Central memory CD8-positive, alpha-beta T cell (primary cell): ENCODE results near the gene ZNF385A.

ENCODE experiments used
- ATAC-seq: fragments of 150-1000 bp; cut with Tn5 transposase; replicated peaks from 2 replicates; pipeline ENCODE4 v1.10.0; 2022; ENCODE audit warnings: mild to moderate bottlenecking, moderate FRiP score, moderate number of reproducible peaks; ENCODE audit not compliant: poor library complexity, severe bottlenecking; ENCODE audit errors: extremely low read depth
- DNase-seq, 2 donors: peaks; one replicate each; pipeline ENCODE4 v3.0.0; 2021; ENCODE audit warnings: low spot score in 2 of 2
- H3K27ac Mint-ChIP-seq: one replicate; pipeline ENCODE4 v1.8.0; 2022; ENCODE audit warnings: low read depth, mild to moderate bottlenecking, moderate library complexity, mixed read lengths
- H3K27me3 Mint-ChIP-seq: one replicate; pipeline ENCODE4 v1.8.0; 2022; ENCODE audit warnings: mixed read lengths
- H3K36me3 Mint-ChIP-seq: one replicate; pipeline ENCODE4 v1.8.0; 2022; ENCODE audit warnings: mild to moderate bottlenecking, moderate library complexity, mixed read lengths; ENCODE audit not compliant: insufficient read depth
- H3K4me1 Mint-ChIP-seq: one replicate; pipeline ENCODE4 v1.8.0; 2022; ENCODE audit warnings: mixed read lengths
- H3K4me3 Mint-ChIP-seq: one replicate; pipeline ENCODE4 v1.8.0; 2022; ENCODE audit warnings: mild to moderate bottlenecking, moderate library complexity, mixed read lengths
- H3K9me3 Mint-ChIP-seq: one replicate; pipeline ENCODE4 v1.8.0; 2022; ENCODE audit warnings: mixed read lengths

ZNF385A gene

DNA sequence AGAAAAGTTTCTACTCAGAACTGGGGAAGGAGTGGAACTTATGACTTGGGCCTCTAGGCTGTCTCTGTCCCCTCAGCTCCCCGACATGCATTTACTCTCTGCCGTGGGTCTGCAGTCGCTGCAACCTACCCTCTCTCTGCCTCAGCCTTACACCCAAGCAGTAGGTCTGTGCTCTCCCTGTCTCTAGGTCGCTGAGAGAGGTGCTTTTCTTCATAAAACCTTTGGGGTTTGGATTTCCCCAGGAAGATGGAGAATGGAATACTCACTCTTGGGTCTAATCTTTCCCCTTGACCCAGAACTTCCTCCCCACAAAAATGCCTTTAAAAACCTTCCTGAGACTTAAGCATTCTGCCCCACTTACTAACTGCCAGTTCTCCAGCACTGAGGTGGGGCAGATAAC, 33.2 kb downstream of the ZNF385A start:
- Mint-ChIP-seq H3K27ac (no peak overlapping the region), H3K4me3 (no peak overlapping the region)
- ATAC-seq = no peak

DNA sequence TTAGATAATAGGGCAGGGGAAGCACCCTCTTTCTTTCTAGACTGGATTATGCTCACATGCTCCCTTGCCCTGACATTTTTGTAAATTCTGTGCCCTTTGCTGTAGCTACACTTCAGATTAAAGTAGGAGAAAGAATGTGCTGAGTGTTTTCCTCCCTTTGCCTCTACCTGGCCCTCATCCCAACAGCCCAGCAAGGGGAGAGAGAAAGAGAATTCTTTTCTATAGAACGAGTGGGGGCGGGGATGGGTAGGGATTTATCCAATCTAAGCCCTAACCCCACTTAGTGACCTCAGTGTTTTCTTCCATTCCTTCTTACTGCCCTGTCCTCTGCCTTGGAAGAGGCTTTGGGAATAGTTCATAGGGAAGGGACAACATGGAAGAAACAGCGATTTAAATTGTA, 33.8 kb downstream of the ZNF385A start:
- H3K4me3 Mint-ChIP-seq = no peak overlapping the region
- peaks cover 46% of the 10 kb centered on the region for H3K36me3 Mint-ChIP-seq
- no peak overlapping the region for H3K27ac Mint-ChIP-seq
- no peaks in the 10 kb centered on the region for H3K9me3 Mint-ChIP-seq
- no peaks in the 10 kb centered on the region for H3K27me3 Mint-ChIP-seq
- DNase-seq = no peak
- ATAC-seq = no peak
- peaks cover 5% of the 10 kb centered on the region for H3K4me1 Mint-ChIP-seq

More for the DNA sequence above, 33.2 kb downstream of the ZNF385A start:
- Mint-ChIP-seq H3K27me3 (no peaks in the 10 kb centered on the region), H3K4me1 (peaks cover 5% of the 10 kb centered on the region), H3K9me3 (no peaks in the 10 kb centered on the region), H3K36me3 (peaks cover 42% of the 10 kb centered on the region)
- no peak for DNase-seq

DNA sequence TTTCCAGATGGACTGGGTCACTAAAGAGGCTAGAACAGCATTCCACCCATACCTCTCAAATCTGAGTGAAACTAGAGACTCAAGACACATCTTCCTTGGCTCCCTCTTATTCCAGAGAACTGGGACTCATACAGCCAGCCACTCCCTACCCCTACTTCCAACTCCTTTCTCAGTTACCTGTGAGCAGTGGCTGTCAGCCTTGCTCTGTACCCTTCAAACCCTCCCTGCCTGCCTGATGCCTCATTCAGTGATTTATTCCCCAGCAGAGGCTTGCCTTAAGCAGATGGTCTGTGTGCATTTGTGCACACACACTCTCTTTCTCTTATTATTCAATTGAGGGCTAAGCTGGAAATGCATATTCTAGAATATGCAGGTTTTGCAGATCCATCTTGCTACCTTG, 34.9 kb downstream of the ZNF385A start:
- Mint-ChIP-seq H3K27ac (no peak overlapping the region), H3K4me1 (peaks cover 9% of the 10 kb centered on the region), H3K4me3 (no peak overlapping the region), H3K36me3 (peaks cover 52% of the 10 kb centered on the region), H3K27me3 (no peaks in the 10 kb centered on the region), H3K9me3 (no peaks in the 10 kb centered on the region)
- DNase-seq (no peak), ATAC-seq (no peak)

DNA sequence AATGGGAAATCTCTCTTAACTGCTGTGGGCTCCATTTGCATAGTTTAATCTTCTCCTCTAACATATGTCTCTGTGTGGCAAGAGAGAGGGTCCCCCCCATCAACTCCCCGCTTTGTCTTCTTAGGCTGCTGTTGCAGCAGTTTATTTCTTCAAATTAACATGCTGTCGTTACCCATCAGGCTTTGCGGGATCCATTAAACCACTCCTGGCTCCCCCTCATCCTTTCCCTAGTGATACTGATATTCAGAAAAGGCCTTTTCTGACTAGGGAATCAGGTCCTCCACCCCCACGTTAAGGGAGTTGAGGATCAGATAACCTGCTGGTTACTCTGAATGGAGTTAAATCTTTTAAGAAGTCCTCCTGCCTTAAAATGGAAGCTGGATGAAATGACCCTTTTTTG, 35.5 kb downstream of the ZNF385A start:
- H3K27me3 Mint-ChIP-seq = no peaks in the 10 kb centered on the region
- ATAC-seq (no peak), DNase-seq (no peak)
- H3K9me3 Mint-ChIP-seq = no peaks in the 10 kb centered on the region
- H3K4me3 Mint-ChIP-seq = no peak overlapping the region
- no peak overlapping the region for H3K27ac Mint-ChIP-seq
- peaks cover 56% of the 10 kb centered on the region for H3K36me3 Mint-ChIP-seq
- H3K4me1 Mint-ChIP-seq = peaks cover 9% of the 10 kb centered on the region

DNA sequence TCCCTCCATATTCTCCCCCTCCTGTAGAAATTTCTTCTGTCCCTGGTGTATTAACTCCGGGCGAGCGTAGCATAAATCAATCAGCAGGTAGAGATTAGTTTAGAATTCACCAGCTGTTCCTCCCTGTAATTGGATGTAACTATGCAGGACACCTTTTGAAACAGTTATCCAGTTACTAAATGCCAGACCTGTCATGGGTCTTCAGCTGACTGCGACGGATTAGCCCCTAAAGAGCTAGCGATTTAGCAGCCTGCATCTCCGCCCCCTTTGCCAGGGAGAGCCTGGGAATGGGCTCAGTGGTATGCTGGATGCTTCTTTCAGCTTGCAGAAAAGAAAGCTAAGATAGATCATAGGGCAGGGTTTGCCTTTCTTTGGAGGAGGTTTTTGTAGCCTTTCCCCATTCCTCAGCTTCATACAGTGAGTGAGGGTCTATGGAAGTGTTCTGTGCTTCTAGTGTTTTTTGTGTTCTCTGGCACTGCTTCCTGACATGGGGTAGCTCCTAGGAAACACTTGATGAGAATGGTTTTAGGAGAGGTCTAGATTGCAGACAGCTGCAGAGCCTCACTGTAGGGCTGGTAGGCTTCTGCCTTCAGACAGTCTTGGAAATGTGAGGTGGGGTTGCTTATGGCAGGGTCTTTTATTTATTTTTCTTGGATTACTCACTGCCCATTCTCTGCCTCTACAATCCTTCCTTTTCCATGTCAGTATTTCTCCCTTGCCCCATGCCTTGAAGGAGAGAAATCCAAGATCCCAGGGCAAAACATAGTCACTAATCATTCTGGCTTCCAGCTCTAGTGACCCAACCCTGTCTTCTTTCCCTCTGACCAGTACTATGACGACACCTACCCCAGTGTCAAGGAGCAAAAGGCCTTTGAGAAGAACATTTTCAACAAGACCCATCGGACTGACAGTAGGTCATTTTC, 42.9 kb downstream of the ZNF385A start:
- H3K4me1 Mint-ChIP-seq = peaks cover 26% of the 10 kb centered on the region
- no peaks in the 10 kb centered on the region for H3K27me3 Mint-ChIP-seq
- H3K4me3 Mint-ChIP-seq = no peak overlapping the region
- ATAC-seq (no peak), DNase-seq (no peak)
- no peak overlapping the region for H3K27ac Mint-ChIP-seq
- H3K36me3 Mint-ChIP-seq = peaks cover 39% of the 10 kb centered on the region
- no peaks in the 10 kb centered on the region for H3K9me3 Mint-ChIP-seq

DNA sequence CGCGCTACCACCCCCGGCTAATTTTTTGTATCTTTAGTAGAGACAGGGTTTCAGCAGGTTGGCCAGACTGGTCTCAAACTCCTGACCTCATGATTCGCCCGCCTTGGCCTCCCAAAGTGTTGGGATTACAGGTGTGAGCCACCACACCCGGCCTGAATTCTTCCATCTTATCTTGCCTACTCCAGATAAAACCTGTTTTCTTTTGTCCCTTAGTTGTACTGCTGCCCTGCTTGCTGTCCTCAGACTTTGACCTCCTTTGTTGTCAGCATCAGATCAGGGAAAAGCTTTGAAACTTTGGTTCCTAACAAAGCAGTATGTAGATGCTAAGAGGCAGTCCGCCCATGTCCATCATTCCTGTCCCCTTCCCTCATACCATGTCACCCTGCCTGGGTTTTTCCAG, 43.7 kb downstream of the ZNF385A start:
- Mint-ChIP-seq H3K27me3 (no peaks in the 10 kb centered on the region), H3K4me3 (no peak overlapping the region)
- ATAC-seq = no peak

DNA sequence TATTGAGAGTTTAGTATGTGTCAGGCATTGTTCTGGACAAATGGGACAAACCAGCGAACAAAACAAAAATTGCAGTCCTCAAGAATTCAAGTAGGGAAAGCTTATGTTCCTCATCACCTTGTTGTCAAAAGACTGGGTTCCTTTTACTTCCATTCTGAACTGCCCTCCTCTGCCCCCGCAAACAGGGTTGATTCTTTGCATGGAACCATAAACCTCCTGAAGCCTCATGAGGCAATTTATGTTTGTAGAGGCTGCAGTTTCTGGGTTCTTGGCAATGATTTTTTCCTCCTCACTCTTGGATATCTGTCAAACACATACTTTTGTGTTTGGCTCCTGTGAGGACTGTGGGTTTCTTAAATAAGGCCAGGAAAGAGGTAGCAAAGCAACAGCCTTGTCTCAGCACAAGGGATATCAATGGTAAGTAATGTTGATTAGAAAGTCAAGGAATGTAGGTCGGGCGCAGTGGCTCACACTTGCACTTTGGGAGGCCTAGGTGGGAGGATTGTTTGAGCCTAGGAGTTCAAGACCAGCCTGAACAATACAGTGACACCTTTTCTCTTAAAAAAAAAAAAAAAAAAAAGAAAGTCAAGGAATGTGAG, 45.7 kb downstream of the ZNF385A start:
- no peak overlapping the region for H3K4me3 Mint-ChIP-seq
- H3K27me3 Mint-ChIP-seq = no peaks in the 10 kb centered on the region
- H3K4me1 Mint-ChIP-seq = peaks cover 31% of the 10 kb centered on the region
- DNase-seq (no peak), ATAC-seq (no peak)
- no peaks in the 10 kb centered on the region for H3K9me3 Mint-ChIP-seq
- peaks cover 20% of the 10 kb centered on the region for H3K36me3 Mint-ChIP-seq
- H3K27ac Mint-ChIP-seq = no peak overlapping the region

More for the DNA sequence above, 43.7 kb downstream of the ZNF385A start:
- peaks cover 33% of the 10 kb centered on the region for H3K4me1 Mint-ChIP-seq
- no peak for DNase-seq
- H3K9me3 Mint-ChIP-seq = no peaks in the 10 kb centered on the region
- no peak overlapping the region for H3K27ac Mint-ChIP-seq
- peaks cover 32% of the 10 kb centered on the region for H3K36me3 Mint-ChIP-seq

DNA sequence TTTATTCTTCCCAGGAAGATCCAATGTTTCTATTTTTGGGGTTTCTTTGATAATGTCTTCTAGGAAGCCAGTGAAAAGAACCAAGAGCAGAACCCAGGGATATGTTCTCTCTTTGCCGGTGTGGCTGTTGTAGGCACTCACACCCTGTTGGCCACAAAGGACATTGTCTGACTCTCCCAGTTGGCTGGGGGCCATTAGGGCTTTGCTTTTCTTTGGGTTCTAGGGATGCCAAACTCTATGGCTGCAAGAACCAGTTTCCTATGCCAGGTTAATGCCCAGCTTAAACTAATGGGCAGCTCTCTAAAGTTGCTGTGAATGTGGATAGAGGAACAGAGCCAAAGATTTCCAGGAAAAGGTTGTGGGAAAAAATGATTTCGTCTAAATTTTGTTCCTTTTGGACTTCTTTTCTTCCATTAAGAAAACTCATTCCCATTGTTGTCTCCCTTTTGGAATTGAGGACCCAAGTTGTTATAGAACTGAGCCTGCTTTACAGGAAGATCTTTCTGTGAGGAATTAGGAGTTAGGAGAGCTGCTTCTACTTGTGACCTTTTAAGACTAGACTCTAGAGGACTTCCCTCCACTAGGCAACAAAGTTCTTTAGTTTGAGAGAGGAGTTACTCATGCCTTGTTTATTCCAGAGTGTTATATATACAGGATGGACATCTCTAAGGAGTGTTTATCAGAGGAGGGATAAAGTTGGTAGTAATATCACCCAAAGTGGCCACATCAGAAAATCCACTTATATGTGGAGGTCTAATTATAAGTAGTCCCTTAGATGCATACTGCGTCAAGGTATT, 46.5 kb downstream of the ZNF385A start:
- H3K36me3 Mint-ChIP-seq = peaks cover 13% of the 10 kb centered on the region
- no peak overlapping the region for H3K4me3 Mint-ChIP-seq
- peaks cover 31% of the 10 kb centered on the region for H3K4me1 Mint-ChIP-seq

DNA sequence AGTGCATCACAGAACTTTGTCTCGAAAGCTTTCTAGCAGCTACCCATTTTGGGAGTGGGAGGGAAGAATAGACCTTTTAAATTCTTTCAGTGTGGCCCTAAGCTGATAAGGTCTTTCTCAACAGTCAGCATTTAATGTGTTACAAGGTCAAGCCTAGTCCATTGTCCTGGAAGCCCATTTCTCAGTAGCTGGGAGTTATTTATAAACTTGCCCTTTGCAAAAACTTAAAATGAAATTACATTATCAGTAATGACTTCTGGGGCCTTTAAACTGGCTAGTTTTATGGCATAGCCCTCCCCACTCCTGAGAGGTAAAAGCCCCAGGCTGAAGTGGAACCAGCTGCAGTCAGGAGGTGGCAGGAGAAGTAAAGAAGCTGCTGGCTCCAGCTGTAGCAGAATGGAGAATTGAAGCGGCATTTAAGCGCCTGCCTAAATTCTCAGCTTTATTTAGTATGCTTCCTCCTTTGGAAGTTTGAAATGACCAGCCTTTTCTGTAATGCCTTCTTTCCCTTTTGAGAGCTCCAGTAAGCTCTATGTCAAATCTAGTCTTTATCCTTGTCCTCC, 47.2 kb downstream of the ZNF385A start:
- no peaks in the 10 kb centered on the region for H3K27me3 Mint-ChIP-seq
- H3K27ac Mint-ChIP-seq = no peak overlapping the region
- ATAC-seq (no peak), DNase-seq (no peak)
- H3K9me3 Mint-ChIP-seq = no peaks in the 10 kb centered on the region
- H3K36me3 Mint-ChIP-seq = peaks cover 6% of the 10 kb centered on the region
- H3K4me1 Mint-ChIP-seq = peaks cover 31% of the 10 kb centered on the region
- H3K4me3 Mint-ChIP-seq = no peak overlapping the region

More for the DNA sequence above, 46.5 kb downstream of the ZNF385A start:
- DNase-seq = no peak
- no peaks in the 10 kb centered on the region for H3K27me3 Mint-ChIP-seq
- no peaks in the 10 kb centered on the region for H3K9me3 Mint-ChIP-seq
- no peak overlapping the region for H3K27ac Mint-ChIP-seq
- ATAC-seq = no peak

DNA sequence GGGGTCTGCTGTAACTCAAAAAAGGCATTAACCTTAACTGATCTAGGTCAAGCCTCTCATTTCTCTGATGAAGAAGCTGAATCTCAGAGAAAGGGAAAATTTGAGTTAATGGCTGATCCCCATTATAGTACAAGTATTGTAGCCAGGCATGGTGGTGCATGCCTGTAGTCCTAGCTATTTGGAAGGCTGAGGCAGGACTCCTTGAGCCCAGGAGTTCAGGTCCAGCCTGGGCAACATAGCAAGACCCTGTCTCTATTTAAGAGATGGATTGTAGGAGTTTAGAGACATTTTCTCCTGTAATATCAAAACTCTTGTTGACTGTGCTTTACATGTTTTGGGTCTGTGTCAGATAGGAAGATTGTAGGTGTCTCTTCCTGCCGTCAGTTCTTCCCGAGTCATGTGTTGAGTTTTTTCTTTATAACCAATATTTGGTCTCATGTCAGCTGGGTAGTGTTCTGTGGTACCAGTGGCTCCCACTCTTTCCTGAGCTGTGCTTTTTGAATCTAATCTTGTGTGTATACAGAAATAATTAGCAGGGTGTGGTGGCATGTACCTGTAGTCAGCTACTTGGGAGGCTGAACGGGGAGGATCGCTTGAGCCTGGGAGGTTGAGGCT, 51.0 kb downstream of the ZNF385A start:
- ATAC-seq = no peak
- no peaks in the 10 kb centered on the region for H3K9me3 Mint-ChIP-seq
- H3K27ac Mint-ChIP-seq = no peak overlapping the region
- DNase-seq = no peak
- peaks cover 2% of the 10 kb centered on the region for H3K36me3 Mint-ChIP-seq
- no peak overlapping the region for H3K4me3 Mint-ChIP-seq
- H3K27me3 Mint-ChIP-seq = no peaks in the 10 kb centered on the region
- peaks cover 40% of the 10 kb centered on the region for H3K4me1 Mint-ChIP-seq

DNA sequence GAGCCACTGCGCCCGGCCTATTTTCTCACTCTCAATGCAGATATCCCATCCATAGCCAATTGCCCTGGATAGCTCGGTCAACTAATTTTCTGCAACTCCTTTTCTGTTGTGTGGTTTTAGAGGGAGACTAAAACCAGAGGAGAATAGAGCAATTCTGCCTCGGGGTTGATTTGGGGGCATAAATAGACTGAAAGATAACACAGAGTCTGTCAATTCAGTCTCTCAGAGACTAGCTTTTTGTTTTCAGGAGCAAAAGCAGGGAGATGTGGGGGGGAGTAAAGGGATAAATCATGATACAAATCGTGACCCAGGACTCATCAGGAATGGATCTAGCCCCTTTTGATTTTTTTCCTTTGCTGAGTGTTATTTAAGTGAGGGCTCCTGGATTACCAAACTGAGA, 53.1 kb downstream of the ZNF385A start:
- Mint-ChIP-seq H3K27ac (peak overlapping the region; percentile 82), H3K36me3 (peaks cover 4% of the 10 kb centered on the region), H3K27me3 (no peaks in the 10 kb centered on the region), H3K4me1 (peaks cover 39% of the 10 kb centered on the region), H3K9me3 (no peaks in the 10 kb centered on the region), H3K4me3 (no peak overlapping the region)
- DNase-seq (no peak), ATAC-seq (no peak)

DNA sequence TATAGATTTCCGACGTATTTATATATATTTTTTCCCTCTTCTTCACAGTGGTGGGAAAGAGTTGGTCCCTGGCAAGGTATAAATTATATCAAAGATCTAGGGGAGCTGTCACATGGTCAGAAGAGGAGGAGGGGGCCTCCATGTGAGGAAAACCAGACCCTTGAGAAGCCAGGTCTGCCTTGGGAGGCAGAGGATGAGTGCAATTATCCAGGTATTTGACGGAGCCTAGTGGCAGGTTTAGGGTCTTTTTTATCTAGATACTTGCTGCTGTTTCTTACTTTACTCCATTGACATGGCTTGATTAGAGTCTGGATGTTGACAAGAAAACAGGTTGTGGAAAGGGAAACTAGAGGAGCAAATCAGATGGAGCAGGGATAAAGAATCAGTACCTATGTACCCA, 54.1 kb downstream of the ZNF385A start:
- no peaks in the 10 kb centered on the region for H3K9me3 Mint-ChIP-seq
- H3K4me1 Mint-ChIP-seq = peaks cover 38% of the 10 kb centered on the region
- H3K27ac Mint-ChIP-seq = peak overlapping the region; percentile 82
- ATAC-seq (no peak), DNase-seq (no peak)
- H3K4me3 Mint-ChIP-seq = no peak overlapping the region
- peaks cover 4% of the 10 kb centered on the region for H3K36me3 Mint-ChIP-seq
- no peaks in the 10 kb centered on the region for H3K27me3 Mint-ChIP-seq
